ENCODE data around the gene PRICKLE4.

DNA sequence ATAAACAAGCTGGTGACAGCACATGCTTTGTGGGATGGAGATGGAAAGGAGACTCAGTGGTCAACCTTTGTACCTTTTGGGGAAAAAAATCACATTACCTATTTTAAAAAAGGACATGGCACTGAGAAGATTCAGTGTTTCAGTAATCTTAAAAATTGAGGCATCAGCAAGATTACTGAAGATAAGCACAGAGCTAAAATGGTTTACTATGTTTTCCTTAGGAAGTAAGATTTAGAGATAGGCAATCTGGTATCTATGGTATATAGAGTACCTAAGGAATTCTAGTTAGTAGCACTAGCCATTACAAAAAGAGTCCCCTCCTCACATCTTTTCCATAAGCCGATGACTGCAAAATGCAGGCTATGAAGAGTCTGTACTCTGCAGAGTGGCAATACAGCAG lies 42.6 kb downstream of the PRICKLE4 start:
- TF ChIP-seq, protein P1, sequence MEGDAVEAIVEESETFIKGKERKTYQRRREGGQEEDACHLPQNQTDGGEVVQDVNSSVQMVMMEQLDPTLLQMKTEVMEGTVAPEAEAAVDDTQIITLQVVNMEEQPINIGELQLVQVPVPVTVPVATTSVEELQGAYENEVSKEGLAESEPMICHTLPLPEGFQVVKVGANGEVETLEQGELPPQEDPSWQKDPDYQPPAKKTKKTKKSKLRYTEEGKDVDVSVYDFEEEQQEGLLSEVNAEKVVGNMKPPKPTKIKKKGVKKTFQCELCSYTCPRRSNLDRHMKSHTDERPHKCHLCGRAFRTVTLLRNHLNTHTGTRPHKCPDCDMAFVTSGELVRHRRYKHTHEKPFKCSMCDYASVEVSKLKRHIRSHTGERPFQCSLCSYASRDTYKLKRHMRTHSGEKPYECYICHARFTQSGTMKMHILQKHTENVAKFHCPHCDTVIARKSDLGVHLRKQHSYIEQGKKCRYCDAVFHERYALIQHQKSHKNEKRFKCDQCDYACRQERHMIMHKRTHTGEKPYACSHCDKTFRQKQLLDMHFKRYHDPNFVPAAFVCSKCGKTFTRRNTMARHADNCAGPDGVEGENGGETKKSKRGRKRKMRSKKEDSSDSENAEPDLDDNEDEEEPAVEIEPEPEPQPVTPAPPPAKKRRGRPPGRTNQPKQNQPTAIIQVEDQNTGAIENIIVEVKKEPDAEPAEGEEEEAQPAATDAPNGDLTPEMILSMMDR (IDR thresholded peaks at IDR 0.05), result no peak
- TF ChIP-seq EZH2 (IDR thresholded peaks at IDR 0.05; ENCODE audit: borderline replicate concordance, insufficient read depth, low read depth, low read length, poor library complexity, severe bottlenecking), result no peak

Data from B cell (primary cell).